ENCODE results near the gene PREX1. TPM values are rescaled to one million over a fixed set of nuclear protein-coding genes. Genes with fewer than 3 reads are reported as not detected.
A peak's percentile ranks its signal among the peaks of the same experiment; 100 is the strongest.

PREX1 gene
- total RNA-seq, 1 donor from 2014 or later, result 66.0 TPM

DNA sequence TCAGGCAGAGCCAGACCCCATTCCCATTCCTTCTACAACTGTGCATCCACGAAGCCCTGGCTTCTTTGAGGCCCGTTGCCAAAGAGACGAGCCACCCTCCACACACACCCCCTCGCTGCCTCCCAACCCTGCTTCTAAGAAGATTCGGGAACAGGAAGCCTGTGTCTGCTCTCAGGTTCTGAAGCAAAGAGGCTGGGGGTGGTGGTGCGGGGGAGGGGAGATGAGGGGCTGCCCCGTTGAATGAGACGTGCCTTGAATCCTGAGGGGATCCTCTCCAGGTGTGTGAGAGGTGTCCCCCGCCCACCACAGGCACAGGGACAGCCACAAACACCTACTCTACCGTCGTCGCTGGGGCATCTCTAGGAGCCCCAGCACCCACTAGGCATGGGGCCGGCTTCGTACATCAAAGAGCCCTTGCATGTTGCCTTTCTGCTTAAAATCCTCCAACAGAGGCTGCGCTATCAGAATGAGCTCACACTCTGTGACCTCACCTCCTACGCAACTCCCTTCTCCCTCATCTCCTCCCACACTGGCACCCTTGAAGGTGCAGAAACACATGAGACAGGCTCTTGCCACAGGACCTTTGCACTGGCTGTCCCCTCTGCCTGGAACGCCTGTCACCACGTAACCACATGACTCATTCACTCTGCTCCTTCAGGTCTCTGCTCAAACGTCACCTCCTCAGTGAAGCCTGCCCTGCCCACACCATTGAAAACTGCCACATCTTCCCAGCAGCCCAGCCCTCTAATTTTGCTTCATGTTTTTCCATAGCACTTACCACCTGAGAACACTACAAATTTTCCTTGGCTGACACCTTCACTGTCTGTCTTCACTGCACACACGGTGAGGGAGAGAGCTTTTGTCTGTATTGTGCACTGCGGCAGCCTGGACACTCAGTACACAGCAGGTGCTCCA is 58.5 kb downstream of the PREX1 start:
- TF ChIP-seq, protein P1, sequence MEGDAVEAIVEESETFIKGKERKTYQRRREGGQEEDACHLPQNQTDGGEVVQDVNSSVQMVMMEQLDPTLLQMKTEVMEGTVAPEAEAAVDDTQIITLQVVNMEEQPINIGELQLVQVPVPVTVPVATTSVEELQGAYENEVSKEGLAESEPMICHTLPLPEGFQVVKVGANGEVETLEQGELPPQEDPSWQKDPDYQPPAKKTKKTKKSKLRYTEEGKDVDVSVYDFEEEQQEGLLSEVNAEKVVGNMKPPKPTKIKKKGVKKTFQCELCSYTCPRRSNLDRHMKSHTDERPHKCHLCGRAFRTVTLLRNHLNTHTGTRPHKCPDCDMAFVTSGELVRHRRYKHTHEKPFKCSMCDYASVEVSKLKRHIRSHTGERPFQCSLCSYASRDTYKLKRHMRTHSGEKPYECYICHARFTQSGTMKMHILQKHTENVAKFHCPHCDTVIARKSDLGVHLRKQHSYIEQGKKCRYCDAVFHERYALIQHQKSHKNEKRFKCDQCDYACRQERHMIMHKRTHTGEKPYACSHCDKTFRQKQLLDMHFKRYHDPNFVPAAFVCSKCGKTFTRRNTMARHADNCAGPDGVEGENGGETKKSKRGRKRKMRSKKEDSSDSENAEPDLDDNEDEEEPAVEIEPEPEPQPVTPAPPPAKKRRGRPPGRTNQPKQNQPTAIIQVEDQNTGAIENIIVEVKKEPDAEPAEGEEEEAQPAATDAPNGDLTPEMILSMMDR (IDR thresholded peaks at IDR 0.05), result no peak
- no peak for DNase-seq

DNA sequence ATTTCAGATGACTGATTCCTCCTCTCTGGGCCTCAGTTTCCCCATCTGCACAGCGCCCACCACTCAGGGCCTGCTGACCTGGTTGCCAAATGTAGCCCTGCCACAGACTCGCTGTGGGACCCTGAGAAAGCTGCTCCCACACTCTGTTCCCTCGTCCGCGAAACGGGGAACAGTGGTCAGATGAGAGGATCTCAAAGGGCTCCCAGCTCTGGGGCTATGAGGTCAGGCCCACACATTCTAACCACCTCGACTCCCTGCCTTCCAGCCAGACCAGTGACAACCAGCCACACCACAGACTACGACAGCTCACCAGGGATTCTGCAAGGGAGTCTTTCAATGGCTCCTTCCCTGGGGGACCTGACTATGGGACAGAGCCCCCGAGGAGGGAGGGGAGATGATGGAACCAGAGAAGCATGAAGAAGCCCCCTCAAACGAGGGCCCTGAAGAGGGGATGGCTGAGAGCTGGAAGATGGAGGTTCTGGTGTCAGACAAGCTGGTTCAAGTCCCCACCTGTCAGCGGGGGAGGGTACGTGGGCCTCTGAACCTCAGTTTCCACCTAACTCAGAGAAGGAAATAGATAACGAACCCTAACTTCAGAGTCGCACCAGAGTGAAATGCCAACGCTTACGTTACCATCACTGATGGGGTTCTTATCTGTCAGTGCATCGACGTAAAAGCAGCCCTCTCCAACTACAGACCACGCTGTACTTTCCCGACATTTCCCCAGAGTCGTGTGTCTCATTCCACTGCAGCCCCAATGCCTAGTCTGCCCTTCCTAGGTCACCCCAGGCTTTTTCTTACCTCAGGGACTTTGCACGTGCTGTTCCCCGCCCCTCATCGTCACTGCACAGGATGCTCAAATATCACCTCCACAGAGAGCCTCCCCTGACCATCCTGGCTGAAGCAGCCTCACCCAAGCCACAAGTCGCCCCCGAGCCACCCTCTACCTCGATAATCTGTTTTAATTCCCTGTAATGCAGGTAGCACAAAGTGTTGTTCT is 60.5 kb downstream of the PREX1 start:
- Histone ChIP-seq H3K36me3 (no peaks in the 10 kb centered on the region), H3K27me3 (no peaks in the 10 kb centered on the region), H3K4me3 (no peak overlapping the region), H3K9me3 (no peaks in the 10 kb centered on the region), H3K27ac (peak overlapping the region; percentile 24), H3K4me1 (peaks cover 53% of the 10 kb centered on the region)
- ATAC-seq, result no peak
- intact Hi-C loops (cut with DNase I), result no loop called here
- TF ChIP-seq, protein P1 (IDR thresholded peaks at IDR 0.05), result no peak
- DNase-seq, result no peak

More for the DNA sequence above, 58.5 kb downstream of the PREX1 start:
- no peaks in the 10 kb centered on the region for H3K27me3 ChIP-seq
- peak; percentile 61 for ATAC-seq
- H3K9me3 ChIP-seq, result no peaks in the 10 kb centered on the region
- no peak overlapping the region for H3K4me3 ChIP-seq
- intact Hi-C loops (cut with DNase I), result no loop called here
- H3K27ac ChIP-seq, result peak overlapping the region; percentile 36
- H3K4me1 ChIP-seq, result peaks cover 62% of the 10 kb centered on the region
- no peaks in the 10 kb centered on the region for H3K36me3 ChIP-seq

DNA sequence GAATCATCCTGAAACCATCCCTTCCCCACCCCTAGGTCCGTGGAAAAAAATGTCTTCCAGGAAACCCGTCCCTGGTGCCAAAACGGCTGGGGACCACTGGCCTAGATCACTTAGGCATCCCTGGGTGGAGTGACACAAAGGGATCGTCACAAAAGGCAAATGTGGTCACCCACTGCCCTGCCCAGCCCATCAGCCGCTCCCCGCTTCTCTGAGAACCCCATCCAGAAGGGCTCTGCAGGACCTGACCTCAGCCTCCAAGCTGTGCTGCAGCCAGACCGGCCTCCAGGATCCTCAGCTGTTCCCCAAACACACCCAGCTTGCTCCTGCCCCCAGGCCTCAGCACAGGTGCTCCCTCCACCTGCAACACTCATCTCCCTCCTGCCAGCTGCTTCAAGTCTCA is 61.6 kb downstream of the PREX1 start:
- no peak overlapping the region for H3K4me3 ChIP-seq
- TF ChIP-seq, protein P1 (IDR thresholded peaks at IDR 0.05), result no peak
- no peaks in the 10 kb centered on the region for H3K36me3 ChIP-seq
- no peak for DNase-seq
- no peaks in the 10 kb centered on the region for H3K27me3 ChIP-seq
- no peaks in the 10 kb centered on the region for H3K9me3 ChIP-seq
- intact Hi-C loops (cut with DNase I), result no loop called here
- peaks cover 51% of the 10 kb centered on the region for H3K4me1 ChIP-seq
- ATAC-seq, result peak; percentile 5
- peak overlapping the region; percentile 24 for H3K27ac ChIP-seq

DNA sequence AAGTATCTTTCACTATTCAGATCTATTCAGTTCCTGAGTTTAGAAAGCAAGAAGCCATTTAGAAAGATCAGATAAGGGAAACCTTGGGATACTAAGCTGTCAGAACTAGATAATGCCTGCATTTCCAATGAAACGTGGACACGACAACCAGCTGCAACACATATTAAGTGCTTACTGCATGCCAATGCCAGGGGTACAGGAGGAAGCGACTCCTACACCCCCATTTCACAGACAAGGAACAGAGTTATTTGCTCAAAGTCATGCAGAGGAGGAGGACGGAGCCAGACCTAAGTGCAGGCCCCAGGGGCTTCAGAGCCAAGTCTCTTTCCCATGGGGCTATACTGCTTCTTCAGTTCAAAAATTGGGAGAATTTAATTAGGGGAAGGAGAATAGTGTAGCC is 62.4 kb downstream of the PREX1 start:
- DNase-seq (no peak), ATAC-seq (no peak)
- Histone ChIP-seq H3K9me3 (no peaks in the 10 kb centered on the region), H3K4me1 (peaks cover 51% of the 10 kb centered on the region), H3K4me3 (no peak overlapping the region), H3K27ac (no peak overlapping the region), H3K27me3 (no peaks in the 10 kb centered on the region), H3K36me3 (no peaks in the 10 kb centered on the region)
- TF ChIP-seq, protein P1 (IDR thresholded peaks at IDR 0.05), result no peak
- intact Hi-C loops (cut with DNase I), result no loop called here

DNA sequence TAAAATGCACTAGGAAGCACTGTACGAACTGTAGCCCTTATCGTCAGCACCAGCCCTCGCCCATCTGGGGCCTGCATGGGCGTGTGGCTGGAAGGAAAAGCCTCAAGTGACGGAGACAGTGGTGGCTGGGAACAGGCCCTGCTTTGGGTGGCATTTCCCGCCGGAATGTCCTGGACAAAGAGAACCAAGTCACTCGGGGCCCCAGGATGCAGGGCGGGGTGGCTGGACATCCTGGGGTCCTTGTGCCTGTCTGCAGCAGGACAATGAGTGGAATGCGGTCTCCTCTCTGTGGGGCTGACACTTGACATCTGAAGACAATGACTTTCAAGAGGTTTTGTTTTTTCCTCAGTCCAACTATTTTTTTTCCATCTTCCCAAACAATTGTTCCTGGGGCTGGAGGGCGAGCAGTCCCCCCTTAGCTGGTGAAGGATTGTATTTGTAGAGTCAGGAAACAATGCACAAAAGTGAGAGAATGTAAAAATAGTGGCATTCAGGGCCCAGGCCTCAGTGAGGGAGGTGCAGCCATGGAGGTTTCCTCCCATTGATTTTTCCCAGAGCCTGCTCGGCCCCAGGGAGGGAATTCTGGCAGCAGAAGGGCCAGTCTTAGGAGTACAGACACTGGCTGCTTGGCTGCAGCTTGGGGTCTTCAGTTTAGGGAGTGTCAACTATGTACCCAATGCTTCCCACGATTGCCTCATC is 64.4 kb downstream of the PREX1 start:
- H3K4me1 ChIP-seq, result peaks cover 47% of the 10 kb centered on the region
- H3K9me3 ChIP-seq, result no peaks in the 10 kb centered on the region
- H3K27me3 ChIP-seq, result no peaks in the 10 kb centered on the region
- peak overlapping the region; percentile 72 for H3K27ac ChIP-seq
- no peaks in the 10 kb centered on the region for H3K36me3 ChIP-seq
- DNase-seq, result no peak
- TF ChIP-seq, protein P1 (IDR thresholded peaks at IDR 0.05), result no peak
- peak; percentile 54 for ATAC-seq
- no peak overlapping the region for H3K4me3 ChIP-seq
- intact Hi-C loops (cut with DNase I), result no loop called here

All from upper lobe of right lung (tissue), 1 donor.